GM12878 (cell line): ENCODE results near the gene DHX38. TPM values are rescaled to one million over a fixed set of nuclear protein-coding genes. Genes with fewer than 3 reads are reported as not detected.
"Not testable (repeated sequence)": the region's sequence is repeated elsewhere in the genome, so short reads cannot be mapped to it uniquely, and the experiment has no call there.

Experiments
- ATAC-seq: fragments of 200-7000 bp; cut with Tn5 transposase; 3 replicates; pipeline ENCODE4 v1.9.1; 2020; ENCODE audit warnings: mild to moderate bottlenecking, moderate library complexity
- BruUV-seq: library from RNA; stranded (reverse); fragments of 400-500 nt; replicated peaks from 2 replicates; lab custom pipeline; 2021; lab: Mats Ljungman, UMichigan
- CTCF ChIA-PET: fragments of 300-600 bp; sonication (Branson Sonifier 250); formaldehyde crosslinking; extraction: SDS; loops from one replicate; lab custom pipeline; 2021; ENCODE audit warnings: inconsistent platforms; lab: Yijun Ruan, JAX
- POLR2A ChIA-PET: fragments of 350-600 bp; formaldehyde crosslinking; extraction: SDS; loops from one replicate; lab custom pipeline; 2021; ENCODE audit warnings: inconsistent platforms; lab: Charles Lee
- RAD21 ChIA-PET: fragments of 300-600 bp; sonication (Branson Sonifier 250); formaldehyde crosslinking; loops from one replicate; lab custom pipeline; 2023; ENCODE audit warnings: antibody characterized with exemption; ENCODE audit not compliant: unreplicated experiment; lab: Charles Lee
- SMC1A ChIA-PET: fragments of 300-600 bp; sonication (Branson Sonifier 250); formaldehyde crosslinking; loops from one replicate; lab custom pipeline; 2023; ENCODE audit not compliant: unreplicated experiment, uncharacterized antibody; lab: Charles Lee
- DNase-seq: peaks from one replicate; pipeline ENCODE4 v3.0.0-alpha.2; 2011; ENCODE audit warnings: low read depth, low spot score
- FAIRE-seq: peaks from 3 replicates; lab custom pipeline; 2011; peaks lifted over from hg19 to GRCh38; lab: Jason Lieb, UNC
- H2AFZ ChIP-seq: 2 replicates; pipeline ENCODE4 v1.6.0; 2011; ENCODE audit warnings: low read depth, low read length, control low read depth; ENCODE audit not compliant: control insufficient read depth
- H3K27ac ChIP-seq: 2 replicates; pipeline ENCODE4 v1.5.1; 2011; ENCODE audit warnings: control low read depth; ENCODE audit not compliant: control insufficient read depth, insufficient read depth
- H3K27me3 ChIP-seq, 2 experiments: replicated peaks in 1 of 2; 2 replicates each; pipeline versions ENCODE4 v1.6.0 to v1.6.1; 2011; ENCODE audit warnings: low read length in 1 of 2; ENCODE audit not compliant: control insufficient read depth in 2 of 2, insufficient read depth in 2 of 2
- H3K36me3 ChIP-seq, 2 experiments: 2 replicates each; pipeline ENCODE4 v1.5.1; 2011; ENCODE audit warnings: low read length in 1 of 2; ENCODE audit not compliant: control insufficient read depth in 2 of 2, insufficient read depth in 2 of 2
- H3K4me1 ChIP-seq: 2 replicates; pipeline ENCODE4 v1.6.1; 2011; ENCODE audit warnings: mild to moderate bottlenecking, low read length, moderate library complexity, mixed read lengths; ENCODE audit not compliant: control insufficient read depth, insufficient read depth
- H3K4me2 ChIP-seq: 2 replicates; pipeline ENCODE4 v1.6.0; 2011; ENCODE audit warnings: control low read depth; ENCODE audit not compliant: control insufficient read depth, insufficient read depth
- H3K4me3 ChIP-seq: fragments of 200-600 bp; sonication (generic); 2 replicates; pipeline ENCODE4 v1.5.1; 2016
- H3K79me2 ChIP-seq: 2 replicates; pipeline ENCODE4 v1.6.0; 2011; ENCODE audit warnings: low read length; ENCODE audit not compliant: control insufficient read depth, insufficient read depth
- H3K9ac ChIP-seq: 2 replicates; pipeline ENCODE4 v1.8.0; 2011; ENCODE audit warnings: low read length, control low read depth, mixed read lengths; ENCODE audit not compliant: control insufficient read depth, insufficient read depth
- H3K9me3 ChIP-seq: replicated peaks from 3 replicates; pipeline ENCODE4 v1.5.1; 2011; ENCODE audit warnings: mild to moderate bottlenecking, low read length; ENCODE audit not compliant: control insufficient read depth, insufficient read depth
- H4K20me1 ChIP-seq: 2 replicates; pipeline ENCODE4 v1.6.0; 2011; ENCODE audit not compliant: control insufficient read depth, insufficient read depth
- ATF3 ChIP-seq: IDR thresholded peaks from 2 replicates; pipeline ENCODE4 v1.6.1; 2011; ENCODE audit warnings: low read depth, mild to moderate bottlenecking, low read length, moderate library complexity, borderline replicate concordance; ENCODE audit errors: extremely low read depth
- FOS ChIP-seq: IDR thresholded peaks from 3 replicates; pipeline ENCODE4 v1.6.1; 2011; ENCODE audit warnings: borderline replicate concordance; ENCODE audit not compliant: insufficient read length; ENCODE audit errors: extremely low read depth
- FOXM1 ChIP-seq: IDR thresholded peaks from 2 replicates; pipeline ENCODE4 v1.6.1; 2012; ENCODE audit warnings: low read depth, mild to moderate bottlenecking, inconsistent platforms, low read length, moderate library complexity
- NFXL1 ChIP-seq: fragments of 450-650 bp; IDR thresholded peaks from 2 replicates; pipeline ENCODE4 v1.6.1; 2017; ENCODE audit warnings: antibody characterized with exemption, mild to moderate bottlenecking, borderline replicate concordance
- SUPT20H ChIP-seq: IDR thresholded peaks from 2 replicates; pipeline ENCODE4 v1.6.1; 2011; ENCODE audit warnings: low read depth, mild to moderate bottlenecking, low read length, moderate library complexity, borderline replicate concordance; ENCODE audit not compliant: control insufficient read depth
- WGBS: methylation state at CpG from one replicate; pipeline ENCODE4 v1.1.6; 2016; ENCODE audit warnings: low lambda C conversion rate; ENCODE audit not compliant: insufficient replicate concordance, insufficient coverage; ENCODE audit errors: missing lambda C conversion rate; 5-methylcytosine and 5-hydroxymethylcytosine counted together
- in situ Hi-C: fragments of 300-500 bp; cut with MboI; formaldehyde crosslinking; loops from 9 replicates; pipeline ENCODE4 v1.14.3; 2018; ENCODE audit warnings: mixed read lengths
- intact Hi-C: fragments of 100-400 bp; cut with micrococcal nuclease; formaldehyde crosslinking; loops from one replicate; pipeline ENCODE4 v1.14.2; 2022; ENCODE audit not compliant: unreplicated experiment
- polyA plus RNA-seq, 11 experiments: library from polyadenylated mRNA; depleted of rRNA in 4 of 11; unstranded in 6 of 11; stranded (reverse) in 5 of 11; fragments of >200 nt; fragmentation: Nextera tagmentation in 4 of 11; fragmentation: Illumina TruSeq in 1 of 11; extraction: Ambion mirVana in 4 of 11; extraction: Trizol in 1 of 11; gene quantifications; 1 replicate in 1 of 11; 2 replicates in 10 of 11; pipeline versions ENCODE4 v1.2.1 to v1.2.3, GENCODE V29; 2011 to 2016; ENCODE audit warnings: inconsistent platforms in 2 of 11, missing spikeins in 2 of 11, low read depth in 1 of 11
- total RNA-seq, 4 experiments: library from RNA; depleted of rRNA in 3 of 4; stranded (reverse); fragments of >200 nt in 3 of 4; fragmentation: Illumina TruSeq in 1 of 4; extraction: Trizol in 1 of 4; gene quantifications; 2 replicates each; pipeline versions ENCODE4 v1.2.1 to v1.2.3, GENCODE V29; 2013 to 2021

DHX38 gene
- total and polyA plus RNA-seq, 10 of the 15 experiments (the other 5 are each of a cell fraction or from before 2014, with no cell fraction given), result 2.1 to 67.8 (median 43.2) TPM

- no peak for TF ChIP-seq FOS
- TF ChIP-seq NFXL1, result no peak
- no peak for TF ChIP-seq SUPT20H
- no peak for TF ChIP-seq FOXM1
Observed at GRCh38 chr16:72072514-72073342, 20.9 kb upstream of the DHX38 start (continued).

DNA sequence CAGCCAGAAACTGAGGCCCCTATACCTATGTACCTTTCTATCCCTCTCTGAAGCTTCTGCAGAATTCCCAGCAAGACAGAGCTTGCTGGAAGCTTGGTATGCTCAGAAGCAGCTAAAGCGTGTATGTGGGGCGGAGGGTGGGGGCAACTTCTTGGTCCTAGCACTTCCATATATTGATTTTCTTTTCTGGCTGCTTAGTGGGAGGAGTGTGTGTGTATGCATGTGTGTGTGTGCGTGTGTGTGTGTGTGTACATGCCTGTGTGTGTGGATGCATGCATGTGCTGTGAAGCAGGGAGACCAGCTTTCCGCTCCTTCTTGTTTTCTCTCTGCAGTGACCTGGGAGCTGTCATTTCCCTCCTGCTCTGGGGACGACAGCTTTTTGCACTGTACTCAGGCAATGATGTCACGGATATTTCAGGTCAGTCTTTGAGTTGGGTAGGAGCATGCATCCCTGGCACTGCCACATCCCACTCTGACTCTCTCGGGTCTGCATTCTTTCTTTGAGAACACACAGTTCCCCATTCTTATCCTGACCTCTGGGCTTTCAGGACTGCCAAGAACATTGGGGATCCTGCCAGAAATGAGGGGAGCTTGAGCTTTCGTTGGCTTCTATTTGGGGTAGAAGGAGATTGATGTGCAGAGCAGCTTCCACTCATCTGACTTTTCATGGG, 20.0 kb upstream of the DHX38 start:
- no peak for TF ChIP-seq ATF3
- intact Hi-C loops, result no loop called here

DNA sequence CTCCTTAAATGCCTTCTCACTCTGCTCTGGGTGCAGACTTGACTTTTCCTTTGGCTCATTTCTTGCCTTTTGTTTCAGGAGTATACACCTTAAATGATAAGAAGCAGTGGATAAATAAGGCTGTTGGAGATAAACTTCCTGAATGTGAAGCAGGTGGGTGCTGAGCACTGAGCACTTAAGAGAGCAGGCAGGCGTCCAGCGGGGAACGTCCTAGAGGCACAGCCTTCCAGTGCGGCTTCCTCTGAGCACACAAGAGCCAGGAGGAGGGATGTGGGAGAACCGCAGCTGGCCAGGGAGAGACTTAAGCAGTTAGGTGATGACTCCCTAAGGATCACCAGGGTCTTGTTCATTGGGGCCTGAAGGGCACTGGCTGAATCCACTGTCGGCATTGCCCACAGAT, 18.6 kb upstream of the DHX38 start:
- in situ Hi-C loops, H3K27ac ChIP-seq, DNase-seq, FAIRE-seq, H2AFZ ChIP-seq, BruUV-seq, H3K4me1 ChIP-seq, H3K4me3 ChIP-seq, H4K20me1 ChIP-seq, H3K9me3 ChIP-seq, H3K4me2 ChIP-seq, H3K36me3 ChIP-seq, intact Hi-C loops, RAD21 ChIA-PET, ATAC-seq, H3K79me2 ChIP-seq, CTCF ChIA-PET, H3K27me3 ChIP-seq, H3K9ac ChIP-seq: not testable (repeated sequence)
- ChIA-PET SMC1A (interaction anchor here (0.6 kb wide), 1 partner anchor 516 kb away, joined by 4 read pairs; no protein-coding TSS in a partner anchor), POLR2A (interaction anchor here (0.7 kb wide), 1 partner anchor 107 kb away, joined by 4 read pairs; no protein-coding TSS in a partner anchor)
- WGBS, result 67% methylated on average over 2 of the region's 6 CpGs

More for the DNA sequence above, 20.0 kb upstream of the DHX38 start:
- no peak overlapping the region for H2AFZ ChIP-seq
- H3K27me3 ChIP-seq, result no peaks in the 10 kb centered on the region
- POLR2A ChIA-PET, result no interaction called here
- in situ Hi-C loops, result no loop called here
- SMC1A ChIA-PET, result no interaction called here
- no TSS peak for BruUV-seq
- H3K4me1 ChIP-seq, result no peaks in the 10 kb centered on the region
- ATAC-seq (no peak), FAIRE-seq (no peak), DNase-seq (no peak)
- no peaks in the 10 kb centered on the region for H4K20me1 ChIP-seq
- 62% methylated on average over 8 of the region's 8 CpGs for WGBS
- CTCF ChIA-PET, result interaction anchor here (1.5 kb wide), 1 partner anchor 10 kb away, joined by 3 read pairs; no protein-coding TSS in a partner anchor
- no peak overlapping the region for H3K27ac ChIP-seq
- RAD21 ChIA-PET, result no interaction called here
- no peak overlapping the region for H3K4me3 ChIP-seq
- no peaks in the 10 kb centered on the region for H3K9me3 ChIP-seq
- H3K9ac ChIP-seq, result no peak overlapping the region
- no peak overlapping the region for H3K4me2 ChIP-seq
- H3K79me2 ChIP-seq, result no peaks in the 10 kb centered on the region
- H3K36me3 ChIP-seq, result no peaks in the 10 kb centered on the region
